Ramos (cell line): ENCODE results near the gene IL36RN.

ENCODE experiments used
- in situ Hi-C: fragments of 300-500 bp; cut with MboI; formaldehyde crosslinking; loops from one replicate; pipeline ENCODE4 v1.14.3; 2022; ENCODE audit warnings: low sequenced_read_pairs; ENCODE audit not compliant: unreplicated experiment

Gene IL36RN

DNA sequence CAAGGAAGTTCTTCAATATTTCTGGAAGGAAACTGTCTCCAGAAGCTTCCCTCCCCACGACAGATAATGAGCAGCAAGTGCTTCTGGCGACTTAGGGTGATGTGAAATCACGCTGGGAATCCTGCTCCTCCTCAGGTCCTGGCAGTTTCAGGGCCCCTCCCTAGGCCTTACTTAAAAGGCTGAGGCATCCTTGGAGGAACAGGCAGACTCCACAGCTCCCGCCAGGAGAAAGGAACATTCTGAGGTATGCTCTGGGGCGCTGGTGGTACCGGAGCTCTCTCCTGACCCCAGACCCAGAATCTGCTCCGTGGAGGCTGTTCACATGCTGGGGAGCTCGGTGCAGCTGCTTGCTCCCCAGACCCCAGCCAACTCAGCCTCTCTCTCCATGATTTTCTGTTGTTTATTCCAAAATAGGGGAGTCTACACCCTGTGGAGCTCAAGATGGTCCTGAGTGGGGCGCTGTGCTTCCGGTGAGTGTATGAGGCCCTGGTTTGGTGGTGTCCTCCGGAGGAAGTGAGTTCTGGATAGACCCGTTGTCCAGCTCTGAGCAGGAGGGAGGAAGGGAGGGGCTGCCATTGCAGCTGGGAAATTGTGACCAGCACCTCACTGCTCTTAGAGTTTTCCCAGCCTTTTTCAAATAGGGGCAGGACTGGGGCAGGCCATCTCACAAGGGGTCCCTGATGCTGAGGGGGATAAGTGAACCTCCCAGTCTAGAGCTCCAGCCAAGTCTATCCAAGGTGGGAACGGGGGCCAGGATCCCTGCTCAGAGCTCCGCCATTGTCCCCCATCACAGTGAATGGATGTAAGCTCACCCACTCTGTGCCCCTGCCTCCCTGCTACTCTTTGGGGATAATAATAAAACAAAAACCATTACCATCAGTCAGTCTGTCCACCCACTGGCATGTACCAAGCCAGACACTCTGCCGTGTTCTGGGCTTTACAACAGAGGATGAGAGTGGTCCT, at the start of gene IL36RN:
IL36RN (plus strand) TSS at position 201 of the 963 bp plus-strand sequence; CDS start at position 442, 241 bp downstream.
- in situ Hi-C loops: no loop called here

DNA sequence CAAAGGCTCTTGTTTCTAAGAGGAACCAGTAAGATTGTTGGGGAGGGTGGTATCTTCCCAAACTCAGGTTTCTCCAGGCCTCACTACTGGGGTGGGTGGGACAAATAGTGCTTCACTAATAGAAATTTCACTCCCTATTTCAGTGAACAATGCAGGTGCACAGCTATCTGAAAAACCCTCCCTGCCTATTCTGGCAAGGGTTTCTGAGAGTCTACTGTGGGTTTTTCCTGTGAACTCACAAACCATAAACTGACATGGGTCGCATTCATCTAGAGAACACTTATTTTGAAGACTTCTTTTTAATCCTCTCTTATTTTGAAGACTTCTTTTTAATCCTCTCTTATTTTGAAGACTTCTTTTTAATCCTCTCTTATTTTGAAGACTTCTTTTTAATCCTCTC, 49.4 kb upstream of the IL36RN start:
- in situ Hi-C loops: no loop called here

DNA sequence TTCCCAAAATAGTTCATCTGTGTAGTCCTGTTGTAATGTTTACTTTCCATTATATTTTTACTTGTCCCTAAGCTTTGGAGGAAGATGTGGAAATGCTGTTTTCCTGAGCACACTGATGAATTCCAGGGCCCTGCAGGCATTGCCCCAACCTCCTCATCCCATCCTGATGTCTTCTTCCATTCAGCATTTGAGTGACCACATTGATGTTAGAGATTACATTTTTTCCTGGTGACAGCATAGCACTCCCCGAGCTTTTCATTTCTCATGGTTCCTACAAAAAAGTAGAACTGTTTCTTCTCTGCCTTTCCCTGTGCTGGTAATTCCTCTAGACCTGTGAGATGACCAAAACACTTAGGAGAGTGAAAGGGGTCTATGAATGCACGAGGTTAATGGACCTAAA, 48.9 kb upstream of the IL36RN start:
- in situ Hi-C loops: no loop called here

DNA sequence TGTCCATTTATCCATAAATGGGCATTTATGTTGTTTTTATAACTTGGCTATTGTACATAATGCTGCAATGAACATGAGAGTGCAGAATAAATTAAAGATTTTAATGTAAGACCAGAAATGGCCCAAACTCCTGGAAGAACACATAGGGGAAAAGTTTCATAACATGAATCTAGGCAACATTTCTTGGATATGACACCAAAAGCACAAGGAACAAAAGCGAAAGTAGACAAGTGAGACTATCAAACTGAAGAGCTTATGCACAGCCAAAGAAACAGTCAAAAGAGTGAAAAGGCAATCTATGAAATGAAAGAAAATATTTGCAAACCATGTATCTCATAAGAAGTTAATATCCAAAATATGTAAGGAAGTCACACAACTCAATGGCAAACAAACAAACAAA, 47.9 kb upstream of the IL36RN start:
- in situ Hi-C loops: no loop called here

DNA sequence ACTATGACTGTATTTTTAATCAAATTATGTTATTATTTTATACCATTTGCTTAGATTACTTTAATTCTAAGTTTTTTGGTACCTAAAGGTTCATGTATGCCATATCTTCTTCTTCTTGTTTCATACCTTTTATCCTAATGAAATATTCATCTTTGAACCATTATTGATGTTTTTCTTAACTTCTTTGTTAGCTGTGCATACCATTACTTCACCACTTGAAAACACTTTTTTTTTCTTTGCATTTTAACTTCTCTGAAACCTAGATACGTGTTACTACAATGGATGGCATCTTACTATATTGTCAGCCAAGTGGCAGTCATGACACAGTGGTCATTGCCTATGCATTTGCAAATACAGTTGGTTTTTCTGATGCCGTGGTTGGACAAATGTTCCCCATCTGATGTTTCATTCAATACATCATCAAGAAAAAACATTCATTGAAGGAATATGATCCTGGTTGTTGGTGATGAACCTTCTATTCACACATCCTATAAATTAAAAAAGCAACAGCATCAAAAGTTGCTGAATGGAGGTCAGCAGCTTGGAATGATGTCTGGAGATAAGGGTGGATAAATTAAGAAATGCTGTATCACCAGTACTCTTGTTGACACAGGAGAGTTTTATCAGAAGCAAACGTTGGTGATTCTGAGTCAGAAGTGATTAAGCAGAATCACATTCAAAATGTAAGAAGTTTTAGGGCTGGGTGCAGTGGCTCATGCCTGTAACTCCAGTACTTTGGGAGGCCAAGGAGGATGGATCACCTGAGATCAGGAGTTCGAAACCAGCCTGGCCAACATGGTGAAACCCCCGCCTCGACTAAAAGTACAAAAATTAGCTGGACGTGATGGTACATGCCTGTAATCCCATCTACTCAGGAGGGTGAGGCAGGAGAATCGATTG, 46.3 kb upstream of the IL36RN start:
- in situ Hi-C loops: no loop called here

DNA sequence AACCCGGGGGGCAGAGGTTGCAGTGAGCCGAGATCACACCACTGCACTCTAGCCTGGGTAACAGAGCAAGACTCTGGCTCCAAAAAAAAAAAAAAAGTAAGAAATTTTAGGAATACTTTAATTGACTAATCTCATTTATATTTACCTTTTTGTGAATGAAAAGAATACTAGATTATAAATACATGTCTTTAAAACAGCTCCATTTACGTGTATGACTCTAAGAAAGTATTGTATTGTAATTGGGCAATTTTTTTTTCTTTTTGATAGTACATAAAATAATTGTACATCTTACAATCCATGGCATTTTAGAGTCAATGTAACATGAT, 45.7 kb upstream of the IL36RN start:
- in situ Hi-C loops: no loop called here

DNA sequence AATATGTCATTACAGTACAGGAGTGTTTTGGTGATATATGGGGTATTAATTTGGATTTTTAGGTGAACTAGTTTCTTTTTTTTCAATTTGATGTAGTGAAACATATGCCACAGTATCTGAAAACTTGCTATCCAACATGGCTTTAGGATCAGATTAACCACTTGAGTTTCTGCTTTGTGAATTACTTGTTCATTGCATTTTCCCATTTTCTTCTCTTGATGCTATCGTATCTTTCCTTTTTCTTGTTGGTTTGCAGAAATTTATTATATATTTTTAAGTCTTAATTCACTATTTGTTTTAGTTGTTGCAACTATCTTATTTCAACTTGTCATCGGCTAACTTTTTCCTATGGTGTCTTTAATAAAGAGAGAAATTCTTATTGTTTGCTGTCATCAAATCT, 44.9 kb upstream of the IL36RN start:
- in situ Hi-C loops: no loop called here

DNA sequence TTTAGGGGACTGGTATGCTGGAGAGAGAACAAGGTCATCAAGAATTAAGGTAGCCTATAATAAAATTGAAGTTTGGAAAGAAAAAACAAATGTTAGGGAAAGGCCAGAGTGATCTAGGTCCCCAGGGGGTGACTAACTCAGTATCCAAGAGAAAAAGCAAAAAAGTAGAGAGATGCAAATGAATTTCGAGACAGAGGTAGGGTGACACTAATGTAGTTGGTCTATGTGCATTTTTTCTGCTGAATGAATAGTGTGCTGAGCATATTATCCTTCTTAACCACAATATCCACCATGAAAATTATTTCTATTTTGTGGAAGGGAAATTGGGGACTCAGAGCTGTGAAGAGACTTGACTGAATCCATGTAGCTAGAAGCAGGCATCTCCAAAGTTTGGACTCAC, 44.0 kb upstream of the IL36RN start:
- in situ Hi-C loops: no loop called here

DNA sequence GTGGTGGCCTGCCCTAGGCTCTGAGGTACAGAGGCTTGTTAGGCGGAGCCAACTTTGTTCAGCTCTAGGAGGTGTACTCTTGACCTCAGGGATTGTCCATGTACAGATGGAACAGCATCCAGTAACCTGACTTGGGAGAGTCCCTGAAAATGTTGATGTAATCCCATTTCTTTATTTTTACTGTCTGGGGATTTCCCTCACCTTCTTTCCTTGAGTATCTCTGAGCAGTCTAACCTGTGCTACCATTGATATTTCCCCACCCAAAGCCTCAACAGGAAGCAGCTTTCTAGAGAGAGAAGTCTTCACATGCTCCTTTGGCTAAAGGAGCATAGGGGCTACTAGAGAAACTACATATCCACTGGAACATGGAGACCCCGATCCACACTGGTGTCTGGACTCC, 43.3 kb upstream of the IL36RN start:
- in situ Hi-C loops: no loop called here

DNA sequence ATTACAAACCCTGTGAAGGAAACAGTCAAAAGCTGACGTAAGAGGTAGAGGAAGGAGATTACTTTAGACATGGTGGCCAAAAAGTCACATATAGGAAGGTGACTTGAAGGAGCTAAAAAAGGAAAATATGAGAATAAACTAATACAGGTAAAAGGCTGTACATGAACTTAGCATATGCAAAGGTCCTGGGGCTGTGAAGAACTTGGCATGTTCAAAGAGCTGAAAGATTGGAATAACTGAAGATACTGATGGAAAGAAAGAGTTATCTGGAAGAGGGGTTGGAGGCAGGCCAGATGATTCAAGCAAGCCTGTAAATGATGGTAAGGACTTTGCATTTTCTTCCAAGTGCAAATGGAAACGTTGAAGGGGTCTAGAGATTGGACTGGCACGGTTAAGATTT, 40.5 kb upstream of the IL36RN start:
- in situ Hi-C loops: no loop called here

DNA sequence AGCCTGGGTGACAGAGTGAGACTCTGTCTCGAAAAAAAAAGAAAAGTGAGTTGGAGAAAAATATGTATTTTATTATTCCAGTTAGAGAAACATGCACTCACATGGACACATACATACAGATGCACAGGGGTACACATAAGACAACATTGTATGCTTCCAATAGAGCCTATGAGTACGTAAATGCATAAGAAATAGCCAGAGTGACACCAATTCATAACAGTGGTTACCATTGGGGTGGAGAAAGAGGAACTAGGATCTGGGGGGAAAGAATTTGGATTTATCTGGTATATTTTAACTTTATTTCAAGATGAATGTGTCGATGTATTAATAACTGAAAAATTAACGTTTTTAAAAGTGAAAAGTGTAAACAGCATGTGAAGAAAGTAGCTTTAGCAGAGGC, 37.7 kb upstream of the IL36RN start:
- in situ Hi-C loops: no loop called here

DNA sequence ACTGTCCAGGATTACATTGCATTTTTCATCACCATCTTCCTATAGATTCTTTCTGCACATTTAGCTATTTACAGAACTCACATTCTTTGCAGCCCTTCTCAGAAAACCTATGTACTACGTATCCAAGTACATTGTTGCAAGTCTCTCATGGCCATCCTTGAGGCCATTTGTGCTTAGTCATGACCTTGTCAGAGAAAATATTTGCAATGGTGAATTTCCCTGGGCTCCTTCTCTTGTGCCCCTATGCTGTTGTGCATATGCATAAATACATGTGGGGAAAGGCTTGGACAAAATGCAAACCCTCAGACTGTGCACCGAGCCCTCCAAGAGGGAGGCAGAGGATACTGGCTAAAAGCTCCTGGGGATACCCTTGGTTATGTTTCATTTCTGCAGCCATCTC, 34.2 kb upstream of the IL36RN start:
- in situ Hi-C loops: no loop called here

DNA sequence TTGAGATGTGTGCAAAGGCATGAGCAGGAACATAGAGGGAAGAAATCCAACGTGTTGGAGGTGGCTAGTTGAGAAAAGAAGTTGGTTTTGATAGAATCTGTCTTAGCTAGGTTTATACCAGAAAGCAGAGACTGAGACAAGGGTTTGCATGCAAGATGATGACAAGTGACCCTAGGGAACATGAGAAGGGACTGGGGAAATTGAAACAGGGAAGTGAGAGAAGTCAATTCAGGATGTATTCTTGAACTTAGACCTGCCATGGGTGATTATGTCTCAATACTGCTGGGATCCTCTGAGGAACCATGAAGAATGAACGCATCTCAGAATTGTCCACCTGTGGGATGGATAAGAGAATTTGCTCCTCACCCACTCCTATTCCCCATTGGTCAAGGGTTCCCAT, 33.3 kb upstream of the IL36RN start:
- in situ Hi-C loops: no loop called here

DNA sequence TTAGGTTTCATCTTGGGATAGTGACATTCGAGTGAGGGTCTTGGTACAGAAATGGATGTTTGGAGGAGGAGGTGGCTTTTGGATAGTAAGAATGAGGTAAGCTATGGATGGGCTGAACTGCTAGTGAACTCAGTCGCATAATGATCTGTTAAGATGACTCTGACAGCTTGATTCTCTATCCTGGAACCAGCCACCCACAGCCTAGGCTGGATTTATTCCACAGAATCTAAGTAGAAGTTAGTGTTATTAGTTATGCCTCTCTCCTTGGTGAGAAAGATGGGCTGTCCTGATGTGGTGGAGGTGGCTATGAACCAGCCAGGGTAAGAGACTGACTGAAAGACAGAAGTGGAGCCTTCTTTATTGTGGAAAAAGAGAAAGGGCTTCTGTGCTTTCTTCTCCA, 31.3 kb upstream of the IL36RN start:
- in situ Hi-C loops: no loop called here

DNA sequence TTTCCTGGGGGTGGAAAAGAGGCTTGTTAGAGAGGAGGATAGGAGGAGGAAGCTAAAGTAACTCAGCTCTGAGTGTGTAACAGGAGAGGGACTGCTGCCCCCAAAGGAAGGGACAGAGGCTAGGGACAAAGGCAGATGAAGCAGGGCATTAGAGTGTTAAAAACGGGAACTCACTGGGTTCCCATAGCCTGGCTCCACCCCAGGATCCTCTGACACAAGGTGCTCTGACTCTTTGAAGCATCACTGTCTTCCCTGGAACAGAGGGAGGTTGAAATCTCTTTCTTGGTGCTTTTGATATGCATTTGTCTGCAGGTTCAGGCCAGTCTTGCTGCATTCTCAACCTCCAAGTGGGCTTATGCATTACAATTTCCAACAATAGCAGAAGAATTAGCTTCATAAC, 30.9 kb upstream of the IL36RN start:
- in situ Hi-C loops: no loop called here

DNA sequence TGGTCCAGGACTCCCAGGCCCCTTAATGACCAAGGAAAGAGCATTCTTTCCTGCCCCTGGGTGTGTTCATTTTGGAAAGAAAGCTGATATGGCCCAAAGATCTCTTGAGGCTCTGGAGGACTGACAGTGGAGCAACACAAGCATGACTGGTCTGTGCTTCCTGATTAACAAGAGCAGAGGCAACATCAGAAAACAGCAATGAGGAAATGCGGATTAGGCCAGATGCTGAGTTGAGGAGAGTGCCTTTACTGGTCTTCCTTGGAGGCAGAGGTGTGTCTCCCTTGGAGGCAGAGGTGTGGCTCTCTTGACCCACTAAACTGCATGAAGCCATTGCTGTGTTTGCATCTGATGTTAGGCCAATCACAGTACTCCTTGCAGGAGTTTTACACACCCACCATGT, 26.3 kb upstream of the IL36RN start:
- in situ Hi-C loops: no loop called here

DNA sequence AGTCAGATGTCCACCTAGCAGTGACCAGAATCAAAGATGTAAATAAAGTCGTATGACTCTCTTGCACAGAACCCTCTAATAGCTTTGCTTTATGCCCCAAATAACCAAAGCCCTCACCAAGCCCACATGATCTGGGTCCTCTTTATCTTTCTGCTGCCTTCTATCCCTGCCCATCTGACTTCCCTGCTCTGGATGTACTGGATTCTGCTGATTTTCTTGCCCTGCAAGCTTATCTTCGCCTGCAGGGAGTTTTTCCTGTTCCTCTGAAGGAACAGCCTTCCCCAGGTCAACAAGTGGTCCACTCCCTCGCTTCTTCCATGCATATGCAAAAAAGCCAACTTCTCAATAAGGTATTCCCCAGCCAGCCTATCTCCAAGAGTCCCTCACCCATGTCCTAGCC, 25.0 kb upstream of the IL36RN start:
- in situ Hi-C loops: no loop called here

DNA sequence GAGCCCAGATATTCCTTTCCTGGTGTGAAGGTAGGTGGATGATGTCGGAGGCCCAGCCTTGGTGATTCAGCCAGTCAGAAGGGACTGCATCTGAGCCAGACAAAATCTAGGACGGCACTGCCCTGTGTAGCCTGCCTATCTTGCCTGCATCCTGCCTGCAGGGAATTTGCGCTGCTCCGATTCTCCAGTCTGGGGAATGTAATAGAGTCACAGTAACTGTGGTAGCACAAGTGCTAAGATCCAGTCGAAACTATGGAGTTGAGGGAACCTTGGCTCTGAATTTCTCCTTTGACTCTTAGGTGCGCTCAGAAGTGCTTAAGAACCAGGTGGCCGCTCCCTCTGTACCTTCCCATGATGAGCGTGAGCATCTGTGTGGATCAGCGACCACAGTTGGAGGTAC, 22.2 kb upstream of the IL36RN start:
- in situ Hi-C loops: no loop called here

DNA sequence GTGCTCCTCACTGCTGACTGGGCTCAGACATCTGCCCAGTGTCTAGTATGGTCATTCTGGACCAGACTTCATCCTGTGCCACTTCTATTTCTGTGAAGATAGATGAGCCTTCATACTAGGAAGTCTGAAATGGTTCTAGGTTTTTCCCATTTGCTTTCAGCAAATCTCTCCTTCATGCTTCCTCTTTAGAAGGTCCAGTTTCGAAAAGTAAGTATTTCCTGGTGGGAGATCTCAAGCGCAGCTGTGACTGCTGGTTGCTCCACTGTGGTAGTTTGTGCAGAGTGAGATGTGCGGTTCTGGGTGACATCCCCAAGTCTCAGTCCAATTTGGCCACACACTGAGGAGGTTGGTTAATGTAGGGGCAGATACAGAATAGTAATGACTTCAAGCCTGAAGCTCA, 20.7 kb upstream of the IL36RN start:
- in situ Hi-C loops: no loop called here

DNA sequence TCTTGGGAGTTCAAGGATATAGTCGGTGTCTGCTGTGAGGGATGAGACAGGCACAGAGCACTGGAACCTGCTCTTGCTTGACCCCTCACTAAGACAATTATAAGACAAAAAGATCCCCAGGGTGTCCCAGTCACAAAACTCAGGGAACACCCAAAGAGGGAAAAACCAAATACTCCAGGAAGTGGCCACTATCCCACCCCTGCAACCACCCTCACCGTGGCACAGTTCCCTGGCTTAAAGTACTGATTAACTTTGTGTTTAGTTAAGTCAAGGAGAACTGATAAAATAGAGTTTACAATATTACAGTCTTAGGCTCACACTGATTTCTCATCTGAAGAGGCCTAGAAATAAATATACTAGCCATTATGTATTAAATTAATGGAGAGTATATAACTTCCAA, 19.8 kb upstream of the IL36RN start:
- in situ Hi-C loops: no loop called here

DNA sequence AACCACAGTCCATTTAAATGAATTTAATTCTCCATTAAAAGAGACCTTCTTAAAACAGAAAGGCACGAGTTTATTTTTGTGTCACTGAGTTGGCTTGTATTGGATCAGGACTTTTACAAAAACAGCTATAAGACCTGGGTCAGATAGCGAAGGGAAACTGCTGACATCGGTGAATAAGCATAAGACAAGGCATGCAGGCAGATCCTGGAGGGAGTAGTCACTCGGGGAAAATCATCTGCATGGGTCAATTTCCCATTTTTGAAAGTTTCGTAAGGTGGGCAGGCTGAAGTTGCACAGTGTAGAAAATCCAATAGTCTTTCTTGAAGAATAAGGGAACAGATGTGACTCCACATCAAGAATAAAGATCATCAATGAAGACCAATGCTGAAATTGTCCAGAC, 19.3 kb upstream of the IL36RN start:
- in situ Hi-C loops: no loop called here
